ENCODE results near the gene SYNE2. TPM values are rescaled to one million over a fixed set of nuclear protein-coding genes. Genes with fewer than 3 reads are reported as not detected.

Gene SYNE2
- total RNA-seq, 1 donor from 2014 or later = 44.2 TPM

GRCh38 chr14:64193821-64194220, 341.0 kb downstream of the SYNE2 start:
- no peak overlapping the region for H3K4me3 ChIP-seq (ENCODE audit: low read depth, low read length)
- TF ChIP-seq CTCF (conservative IDR thresholded peaks at IDR 0.05; ENCODE audit: low read depth, low read length) = no peak
- no peak for DNase-seq (ENCODE audit: low read depth)

DNA sequence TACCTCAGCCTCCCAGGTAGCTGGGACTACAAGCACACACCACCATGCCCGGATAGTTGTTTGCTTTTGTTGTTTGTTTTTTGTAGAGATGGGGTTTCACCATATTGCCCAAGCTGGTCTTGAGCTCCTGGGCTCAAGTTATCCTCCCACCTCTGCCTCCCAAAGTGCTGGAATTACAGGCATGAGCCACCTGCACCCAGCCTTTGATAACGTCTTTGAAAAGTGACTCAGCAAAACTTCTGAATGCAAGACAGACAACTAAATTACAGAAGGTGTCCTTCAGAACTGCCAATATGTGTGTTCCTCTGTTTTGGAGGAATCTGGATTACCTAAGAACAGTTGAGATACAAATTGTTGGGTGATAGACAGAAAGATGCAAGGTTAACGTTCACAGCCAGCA, 341.6 kb downstream of the SYNE2 start:
- no peak for TF ChIP-seq CTCF (conservative IDR thresholded peaks at IDR 0.05; ENCODE audit: low read depth, low read length)
- DNase-seq (ENCODE audit: low read depth) = no peak
- no peak overlapping the region for H3K4me3 ChIP-seq (ENCODE audit: low read depth, low read length)

DNA sequence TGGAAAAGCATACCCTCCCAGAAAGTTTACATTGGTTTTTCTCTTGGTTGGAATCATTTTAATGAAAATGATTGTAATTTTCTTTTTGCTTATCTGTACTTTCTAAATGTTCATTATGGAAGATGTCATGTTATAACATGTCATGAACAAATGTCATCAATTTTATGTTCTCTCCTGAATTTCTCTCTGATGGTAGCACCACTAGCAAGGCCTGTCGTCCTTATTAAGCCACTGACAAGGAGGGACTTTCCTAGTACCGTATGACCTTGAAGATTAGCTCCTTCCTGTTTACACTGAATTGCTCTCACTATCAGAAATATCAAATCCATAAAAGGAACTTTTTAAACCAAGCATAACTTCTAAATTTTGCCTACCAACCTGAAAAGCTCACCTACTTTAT, 342.4 kb downstream of the SYNE2 start:
- H3K4me3 ChIP-seq (ENCODE audit: low read depth, low read length) = no peak overlapping the region
- no peak for TF ChIP-seq CTCF (conservative IDR thresholded peaks at IDR 0.05; ENCODE audit: low read depth, low read length)
- DNase-seq (ENCODE audit: low read depth) = no peak

GRCh38 chr14:64196056-64196455, 343.3 kb downstream of the SYNE2 start:
- DNase-seq (ENCODE audit: low read depth) = no peak
- TF ChIP-seq CTCF (conservative IDR thresholded peaks at IDR 0.05; ENCODE audit: low read depth, low read length) = no peak
- no peak overlapping the region for H3K4me3 ChIP-seq (ENCODE audit: low read depth, low read length)

DNA sequence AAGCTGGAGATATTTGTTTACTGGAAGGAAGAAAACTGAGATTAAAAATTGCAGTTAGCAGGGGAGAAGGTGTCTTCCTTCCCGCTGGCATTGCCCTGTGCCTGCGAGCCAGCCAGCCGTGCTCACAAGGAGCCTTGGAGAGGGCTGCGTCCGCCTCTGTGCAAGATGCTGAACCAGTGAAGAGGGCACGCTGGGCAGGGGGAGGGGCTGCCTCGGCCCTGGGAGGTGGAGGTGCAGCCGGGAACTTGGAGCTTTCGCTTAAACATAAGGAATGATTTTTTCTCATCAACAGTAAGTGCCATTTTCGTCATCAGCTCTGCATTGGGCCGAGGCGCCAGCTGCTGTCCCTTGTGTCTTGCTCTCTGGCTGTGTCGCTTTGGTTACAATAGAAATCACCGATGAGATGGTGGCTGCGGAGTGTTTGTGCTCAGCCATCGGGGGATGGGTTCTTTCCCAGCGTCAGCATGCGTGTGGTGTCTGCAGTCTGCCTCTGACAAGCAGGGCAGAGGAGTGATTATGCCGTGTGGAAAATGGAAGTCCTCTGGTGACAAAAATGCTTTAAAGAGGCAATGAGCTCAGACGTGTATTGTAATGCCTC, 344.1 kb downstream of the SYNE2 start:
- TF ChIP-seq CTCF (conservative IDR thresholded peaks at IDR 0.05; ENCODE audit: low read depth, low read length) = no peak
- no peak for DNase-seq (ENCODE audit: low read depth)
- no peak overlapping the region for H3K4me3 ChIP-seq (ENCODE audit: low read depth, low read length)

DNA sequence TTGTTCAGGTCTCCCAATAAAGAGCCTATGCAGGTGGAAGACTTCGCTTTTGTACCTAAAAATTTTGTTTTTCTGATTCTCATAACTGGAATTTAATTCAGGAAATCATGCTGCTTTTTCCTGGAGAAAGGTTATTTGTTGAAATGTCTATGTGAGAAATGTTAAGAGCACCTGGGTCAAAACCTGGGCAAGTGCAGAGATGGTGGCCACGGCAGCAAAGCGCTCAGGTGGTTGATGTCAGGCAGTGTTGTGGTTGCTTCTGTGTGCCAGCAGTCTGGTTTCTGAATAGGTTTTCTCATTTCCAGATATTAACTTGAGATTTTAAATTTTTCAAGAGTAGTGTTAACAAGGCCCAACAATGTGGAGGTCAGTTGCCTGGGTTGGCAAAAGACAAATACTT, 345.2 kb downstream of the SYNE2 start:
- no peak for DNase-seq (ENCODE audit: low read depth)
- H3K4me3 ChIP-seq (ENCODE audit: low read depth, low read length) = no peak overlapping the region
- no peak for TF ChIP-seq CTCF (conservative IDR thresholded peaks at IDR 0.05; ENCODE audit: low read depth, low read length)

- TF ChIP-seq CTCF (conservative IDR thresholded peaks at IDR 0.05; ENCODE audit: low read depth, low read length) = no peak
- no peak overlapping the region for H3K4me3 ChIP-seq (ENCODE audit: low read depth, low read length)
- DNase-seq (ENCODE audit: low read depth) = no peak
Measured at GRCh38 chr14:64198486-64198885, 345.7 kb downstream of the SYNE2 start.
